ENCODE data around the gene LRP1. TPM values are rescaled to one million over a fixed set of nuclear protein-coding genes. Genes with fewer than 3 reads are reported as not detected.

LRP1 gene
- total RNA-seq, 1 donor from 2014 or later = 95.7 TPM

- Mint-ChIP-seq H3K4me1 (ENCODE audit: low read depth) (no peaks in the 10 kb centered on the region), H3K9me3 (ENCODE audit: low read depth) (no peaks in the 10 kb centered on the region), H3K36me3 (ENCODE audit: insufficient read depth) (peaks cover 14% of the 10 kb centered on the region), H3K27ac (no peak overlapping the region), H3K27me3 (no peaks in the 10 kb centered on the region), H3K4me3 (ENCODE audit: low read depth) (no peak overlapping the region)
- no peak for DNase-seq (ENCODE audit: low spot score, unreplicated experiment)
- TF ChIP-seq, protein P1, sequence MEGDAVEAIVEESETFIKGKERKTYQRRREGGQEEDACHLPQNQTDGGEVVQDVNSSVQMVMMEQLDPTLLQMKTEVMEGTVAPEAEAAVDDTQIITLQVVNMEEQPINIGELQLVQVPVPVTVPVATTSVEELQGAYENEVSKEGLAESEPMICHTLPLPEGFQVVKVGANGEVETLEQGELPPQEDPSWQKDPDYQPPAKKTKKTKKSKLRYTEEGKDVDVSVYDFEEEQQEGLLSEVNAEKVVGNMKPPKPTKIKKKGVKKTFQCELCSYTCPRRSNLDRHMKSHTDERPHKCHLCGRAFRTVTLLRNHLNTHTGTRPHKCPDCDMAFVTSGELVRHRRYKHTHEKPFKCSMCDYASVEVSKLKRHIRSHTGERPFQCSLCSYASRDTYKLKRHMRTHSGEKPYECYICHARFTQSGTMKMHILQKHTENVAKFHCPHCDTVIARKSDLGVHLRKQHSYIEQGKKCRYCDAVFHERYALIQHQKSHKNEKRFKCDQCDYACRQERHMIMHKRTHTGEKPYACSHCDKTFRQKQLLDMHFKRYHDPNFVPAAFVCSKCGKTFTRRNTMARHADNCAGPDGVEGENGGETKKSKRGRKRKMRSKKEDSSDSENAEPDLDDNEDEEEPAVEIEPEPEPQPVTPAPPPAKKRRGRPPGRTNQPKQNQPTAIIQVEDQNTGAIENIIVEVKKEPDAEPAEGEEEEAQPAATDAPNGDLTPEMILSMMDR (IDR thresholded peaks at IDR 0.05; ENCODE audit: unreplicated experiment) = no peak
Observed at GRCh38 chr12:57262126-57262822, 134.0 kb downstream of the LRP1 start.

Small RNA genes lying within 50 kb of the gene (microRNA-seq; reads per million reads assigned to microRNA genes)
- 13.1 reads per million, percentile 23 among the genes with 10 or more reads in this experiment for gene MIR1228 (ENCODE audit: borderline number of aligned reads, unreplicated experiment)

Other genes starting within 250 kb of the LRP1 start
- not detected in 2 replicates for gene SDR9C7, start 194.1 kb upstream of the LRP1 start, total RNA-seq
- gene RDH16, start 170.9 kb upstream of the LRP1 start, total RNA-seq = 0.87 and 0.98 TPM in 2 replicates
- gene ZBTB39, start 121.9 kb upstream of the LRP1 start, total RNA-seq = 20.7 and 20.8 TPM in 2 replicates
- 4.1 and 5.3 TPM in 2 replicates for gene TAC3, start 112.0 kb upstream of the LRP1 start, total RNA-seq
- gene MYO1A, start 78.4 kb upstream of the LRP1 start, total RNA-seq = 1.2 and 1.6 TPM in 2 replicates
- gene NEMP1, start 49.7 kb upstream of the LRP1 start, total RNA-seq = 24.2 and 26.5 TPM in 2 replicates
- 13.4 and 13.8 TPM in 2 replicates for gene NAB2, start 39.4 kb upstream of the LRP1 start, total RNA-seq
- 130 and 136 TPM in 2 replicates for gene STAT6, start 17.1 kb upstream of the LRP1 start, total RNA-seq
- not detected in 2 replicates for gene LRP1-AS, start 19.1 kb downstream of the LRP1 start, total RNA-seq
- gene NXPH4, start 88.3 kb downstream of the LRP1 start, total RNA-seq = 1.7 and 2.0 TPM in 2 replicates
- 162 and 165 TPM in 2 replicates for gene SHMT2, start 101.2 kb downstream of the LRP1 start, total RNA-seq
- gene STAC3, start 122.7 kb downstream of the LRP1 start, total RNA-seq = 6.0 and 6.1 TPM in 2 replicates